ENCODE measurements around the gene MACROD1.

Gene MACROD1

GRCh38 chr11:64008283-64008913, 157.5 kb downstream of the MACROD1 start:
- DNase-seq, result no peak

- no peak for DNase-seq
These were observed 158.2 kb downstream of the MACROD1 start for GRCh38 chr11:64007629-64008282.

- no peak for DNase-seq
These were observed 158.7 kb downstream of the MACROD1 start for GRCh38 chr11:64007160-64007628.

- DNase-seq, result no peak
These were observed 159.5 kb downstream of the MACROD1 start for GRCh38 chr11:64006398-64006797.

GRCh38 chr11:64005691-64006090, 160.2 kb downstream of the MACROD1 start:
- no peak for DNase-seq

GRCh38 chr11:64004590-64004984, 161.3 kb downstream of the MACROD1 start:
- no peak for DNase-seq

GRCh38 chr11:64003807-64004589, 161.9 kb downstream of the MACROD1 start:
- DNase-seq, result no peak

- no peak for DNase-seq
These were observed 164.2 kb downstream of the MACROD1 start for GRCh38 chr11:64001484-64002420.

- no peak for DNase-seq
These were observed 165.0 kb downstream of the MACROD1 start for GRCh38 chr11:64000740-64001483.

GRCh38 chr11:64000026-64000739, 165.7 kb downstream of the MACROD1 start:
- no peak for DNase-seq

- no peak for DNase-seq
These were observed 166.4 kb downstream of the MACROD1 start for GRCh38 chr11:63999349-64000025.

- DNase-seq, result no peak
These were observed 167.2 kb downstream of the MACROD1 start for GRCh38 chr11:63998558-63999348.

- DNase-seq, result no peak
These were observed 168.0 kb downstream of the MACROD1 start for GRCh38 chr11:63997801-63998337.

GRCh38 chr11:63997104-63997700, 168.7 kb downstream of the MACROD1 start:
- DNase-seq, result no peak

- DNase-seq, result no peak
These were observed 169.4 kb downstream of the MACROD1 start for GRCh38 chr11:63996512-63996911.

- DNase-seq, result no peak
These were observed 171.9 kb downstream of the MACROD1 start for GRCh38 chr11:63993993-63994392.

GRCh38 chr11:63993100-63993499, 172.8 kb downstream of the MACROD1 start:
- DNase-seq, result no peak

GRCh38 chr11:63991558-63991957, 174.4 kb downstream of the MACROD1 start:
- no peak for DNase-seq

GRCh38 chr11:63986932-63987513, 178.9 kb downstream of the MACROD1 start:
- no peak for DNase-seq
